ENCODE data around the gene PDXDC1.
A peak's percentile ranks its signal among the peaks of the same experiment; 100 is the strongest.
"Not testable (repeated sequence)": the region's sequence is repeated elsewhere in the genome, so short reads cannot be mapped to it uniquely, and the experiment has no call there.

PDXDC1 gene, protein sequence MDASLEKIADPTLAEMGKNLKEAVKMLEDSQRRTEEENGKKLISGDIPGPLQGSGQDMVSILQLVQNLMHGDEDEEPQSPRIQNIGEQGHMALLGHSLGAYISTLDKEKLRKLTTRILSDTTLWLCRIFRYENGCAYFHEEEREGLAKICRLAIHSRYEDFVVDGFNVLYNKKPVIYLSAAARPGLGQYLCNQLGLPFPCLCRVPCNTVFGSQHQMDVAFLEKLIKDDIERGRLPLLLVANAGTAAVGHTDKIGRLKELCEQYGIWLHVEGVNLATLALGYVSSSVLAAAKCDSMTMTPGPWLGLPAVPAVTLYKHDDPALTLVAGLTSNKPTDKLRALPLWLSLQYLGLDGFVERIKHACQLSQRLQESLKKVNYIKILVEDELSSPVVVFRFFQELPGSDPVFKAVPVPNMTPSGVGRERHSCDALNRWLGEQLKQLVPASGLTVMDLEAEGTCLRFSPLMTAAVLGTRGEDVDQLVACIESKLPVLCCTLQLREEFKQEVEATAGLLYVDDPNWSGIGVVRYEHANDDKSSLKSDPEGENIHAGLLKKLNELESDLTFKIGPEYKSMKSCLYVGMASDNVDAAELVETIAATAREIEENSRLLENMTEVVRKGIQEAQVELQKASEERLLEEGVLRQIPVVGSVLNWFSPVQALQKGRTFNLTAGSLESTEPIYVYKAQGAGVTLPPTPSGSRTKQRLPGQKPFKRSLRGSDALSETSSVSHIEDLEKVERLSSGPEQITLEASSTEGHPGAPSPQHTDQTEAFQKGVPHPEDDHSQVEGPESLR

GRCh38 chr16:14974656-14975417, at the start of gene PDXDC1:
TSS of gene PDXDC1 (plus strand) at chr16:14975026. CDS start at chr16:14975200, 174 bp downstream.
- DNase-seq: peak; percentile 92

GRCh38 chr16:14928064-14928714, 46.6 kb upstream of the PDXDC1 start:
- not testable (repeated sequence) for DNase-seq

DNA sequence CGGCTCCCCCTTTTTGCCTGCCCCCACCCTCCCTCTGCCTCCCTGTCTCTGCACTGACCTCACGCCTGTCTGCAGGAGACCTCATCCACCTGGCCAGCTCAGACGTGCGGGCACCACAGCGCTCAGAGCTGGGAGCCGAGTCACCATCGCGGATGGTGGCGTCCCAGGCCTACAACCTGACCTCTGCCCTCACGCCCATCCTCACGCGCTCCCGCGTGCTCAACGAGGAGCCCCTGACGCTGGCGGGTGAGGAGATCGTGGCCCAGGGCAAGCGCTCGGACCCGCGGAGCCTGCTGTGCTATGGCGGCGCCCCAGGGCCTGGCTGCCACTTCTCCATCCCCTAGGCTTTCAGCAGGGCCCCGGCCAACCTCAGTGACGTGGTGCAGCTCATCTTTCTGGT, 45.6 kb upstream of the PDXDC1 start:
- DNase-seq: not testable (repeated sequence)

DNA sequence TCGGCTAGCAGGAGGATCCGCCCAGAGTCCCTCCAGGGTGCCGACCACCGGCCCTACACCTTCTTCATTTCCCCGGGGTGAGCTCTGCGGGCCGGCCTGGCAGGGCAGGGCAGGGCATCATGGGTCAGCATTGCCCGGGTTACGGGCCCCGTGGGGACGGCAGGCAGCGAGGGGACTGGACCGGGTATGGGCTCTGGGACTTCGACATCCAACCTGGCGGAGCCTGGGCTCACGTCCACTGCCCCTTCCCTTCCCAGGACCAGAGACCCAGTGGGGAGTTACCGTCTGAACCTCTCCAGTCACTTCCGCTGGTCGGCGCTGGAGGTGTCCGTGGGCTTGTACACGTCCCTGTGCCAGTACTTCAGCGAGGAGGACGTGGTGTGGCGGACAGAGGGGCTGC, 44.6 kb upstream of the PDXDC1 start:
- DNase-seq: not testable (repeated sequence)

GRCh38 chr16:14930971-14931370, 43.9 kb upstream of the PDXDC1 start:
- not testable (repeated sequence) for DNase-seq

DNA sequence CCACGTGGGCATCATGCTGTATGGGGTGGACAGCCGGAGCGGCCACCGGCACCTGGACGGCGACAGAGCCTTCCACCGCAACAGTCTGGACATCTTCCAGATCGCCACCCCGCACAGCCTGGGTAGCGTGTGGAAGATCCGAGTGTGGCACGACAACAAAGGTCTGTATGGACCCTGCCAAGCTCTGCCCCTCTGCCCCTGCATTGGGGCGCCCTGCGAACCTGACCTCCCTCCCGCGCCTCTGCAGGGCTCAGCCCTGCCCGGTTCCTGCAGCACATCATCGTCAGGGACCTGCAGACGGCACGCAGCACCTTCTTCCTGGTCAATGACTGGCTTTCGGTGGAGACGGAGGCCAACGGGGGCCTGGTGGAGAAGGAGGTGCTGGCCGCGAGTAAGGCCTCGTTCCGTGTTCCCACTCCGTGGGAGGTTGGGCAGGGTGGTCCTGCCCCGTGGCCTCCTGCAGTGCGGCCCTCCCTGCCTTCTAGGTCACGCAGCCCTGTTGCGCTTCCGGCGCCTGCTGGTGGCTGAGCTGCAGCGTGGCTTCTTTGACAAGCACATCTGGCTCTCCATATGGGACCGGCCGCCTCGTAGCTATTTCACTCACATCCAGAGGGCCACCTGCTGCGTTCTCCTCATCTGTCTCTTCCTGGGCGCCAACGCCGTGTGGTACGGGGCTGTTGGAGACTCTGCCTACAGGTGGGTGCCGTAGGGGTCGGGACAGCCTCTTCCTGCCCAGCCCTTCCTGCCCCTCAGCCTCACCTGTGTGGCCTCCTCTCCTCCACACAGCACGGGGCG, 42.0 kb upstream of the PDXDC1 start:
- DNase-seq: not testable (repeated sequence)

- DNase-seq: not testable (repeated sequence)
These were observed 37.7 kb upstream of the PDXDC1 start, which contains the start of gene NPIPA1 for GRCh38 chr16:14937143-14937542. TSS of gene NPIPA1 (plus strand) at chr16:14937443. CDS start at chr16:14937443, 0 bp downstream.

- not testable (repeated sequence) for DNase-seq
These were observed 36.8 kb upstream of the PDXDC1 start for GRCh38 chr16:14937994-14938393.

DNA sequence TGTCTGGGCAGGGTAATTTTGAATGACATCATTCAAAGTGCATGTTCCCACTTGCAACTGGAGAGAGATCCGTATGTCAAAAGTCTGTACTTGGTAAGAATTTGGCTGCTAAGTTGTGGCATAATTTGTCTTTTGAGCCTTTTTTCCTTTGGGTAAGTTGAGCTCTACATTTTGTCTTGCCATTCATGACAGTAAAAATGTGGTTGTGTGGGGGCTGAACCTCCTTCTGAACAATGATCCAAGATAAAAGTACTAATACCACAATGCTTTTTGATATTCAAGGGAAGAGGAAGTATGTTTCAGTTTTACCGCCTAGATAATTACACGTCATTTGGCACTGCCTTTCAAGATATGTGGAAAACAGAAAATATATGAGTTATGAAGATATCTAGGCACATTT, 32.1 kb upstream of the PDXDC1 start:
- not testable (repeated sequence) for DNase-seq

DNA sequence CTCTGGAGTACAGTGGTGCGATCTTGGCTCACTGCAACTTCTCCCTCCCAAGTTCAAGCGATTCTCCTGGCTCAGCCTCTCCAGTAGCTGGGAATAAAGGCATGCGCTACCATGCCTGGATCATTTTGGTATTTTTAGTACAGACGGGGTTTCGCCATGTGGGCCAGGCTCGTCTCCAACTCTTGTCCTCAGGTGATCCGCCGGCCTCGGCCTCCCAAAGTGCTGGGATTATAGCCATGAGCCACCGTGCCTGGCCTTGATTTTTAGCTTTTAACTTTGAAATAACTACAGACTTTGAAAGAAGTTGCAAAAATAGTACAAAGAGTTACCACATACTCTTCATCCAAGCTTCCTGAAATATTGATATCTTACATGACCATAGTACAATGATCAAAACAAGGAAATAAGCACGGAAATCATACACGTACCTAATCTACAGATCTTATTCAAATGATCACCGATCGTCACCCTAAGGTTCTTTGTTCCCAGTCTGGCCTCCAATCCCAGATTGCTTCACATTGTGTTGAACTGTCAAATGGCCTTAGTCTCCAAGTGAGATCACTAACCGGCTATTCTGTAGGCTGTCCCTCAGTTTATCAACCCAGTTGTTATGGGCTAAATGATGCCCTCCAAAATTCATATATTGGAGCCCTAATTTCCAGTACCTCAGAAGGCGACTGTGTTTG, 19.1 kb upstream of the PDXDC1 start:
- DNase-seq: no peak

DNA sequence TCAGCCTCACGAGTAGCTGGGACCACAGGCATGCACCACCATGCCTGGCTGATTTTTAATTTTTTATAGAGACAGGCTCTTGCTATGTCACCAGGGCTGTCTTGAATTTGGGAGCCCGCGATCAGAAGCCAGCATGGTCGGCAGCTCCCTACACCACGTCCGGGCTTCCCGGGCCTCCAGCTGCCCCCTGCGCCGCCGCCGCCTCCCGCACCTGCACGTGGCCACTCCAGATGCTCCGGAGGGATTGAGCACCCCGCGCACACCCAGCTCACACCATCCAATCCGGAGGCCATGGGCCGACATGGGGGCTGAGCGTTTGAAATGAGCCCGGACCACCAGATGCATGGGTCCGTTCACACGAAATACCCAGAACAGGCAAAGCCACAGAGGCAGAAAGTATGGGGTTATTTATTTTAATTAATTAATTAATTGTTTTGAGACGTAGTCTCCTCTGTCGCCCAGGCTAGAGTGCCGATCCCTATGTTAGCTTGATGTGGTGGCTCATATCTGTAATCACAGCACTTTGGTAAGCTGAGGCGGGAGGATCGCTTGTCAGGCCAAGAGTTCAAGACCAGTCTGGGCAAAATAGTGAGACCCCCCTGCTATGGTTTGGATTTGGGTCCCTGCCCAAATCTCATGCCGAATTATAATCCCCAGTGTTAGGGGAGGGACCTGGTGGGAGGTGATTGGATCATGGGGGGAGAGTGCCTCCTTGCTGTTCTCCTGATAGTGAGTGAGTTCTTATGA, 17.1 kb upstream of the PDXDC1 start:
- DNase-seq: no peak

- DNase-seq: no peak
These were observed 16.6 kb upstream of the PDXDC1 start for GRCh38 chr16:14958323-14958600.

- no peak for DNase-seq
These were observed 15.9 kb upstream of the PDXDC1 start for GRCh38 chr16:14958970-14959369.

DNA sequence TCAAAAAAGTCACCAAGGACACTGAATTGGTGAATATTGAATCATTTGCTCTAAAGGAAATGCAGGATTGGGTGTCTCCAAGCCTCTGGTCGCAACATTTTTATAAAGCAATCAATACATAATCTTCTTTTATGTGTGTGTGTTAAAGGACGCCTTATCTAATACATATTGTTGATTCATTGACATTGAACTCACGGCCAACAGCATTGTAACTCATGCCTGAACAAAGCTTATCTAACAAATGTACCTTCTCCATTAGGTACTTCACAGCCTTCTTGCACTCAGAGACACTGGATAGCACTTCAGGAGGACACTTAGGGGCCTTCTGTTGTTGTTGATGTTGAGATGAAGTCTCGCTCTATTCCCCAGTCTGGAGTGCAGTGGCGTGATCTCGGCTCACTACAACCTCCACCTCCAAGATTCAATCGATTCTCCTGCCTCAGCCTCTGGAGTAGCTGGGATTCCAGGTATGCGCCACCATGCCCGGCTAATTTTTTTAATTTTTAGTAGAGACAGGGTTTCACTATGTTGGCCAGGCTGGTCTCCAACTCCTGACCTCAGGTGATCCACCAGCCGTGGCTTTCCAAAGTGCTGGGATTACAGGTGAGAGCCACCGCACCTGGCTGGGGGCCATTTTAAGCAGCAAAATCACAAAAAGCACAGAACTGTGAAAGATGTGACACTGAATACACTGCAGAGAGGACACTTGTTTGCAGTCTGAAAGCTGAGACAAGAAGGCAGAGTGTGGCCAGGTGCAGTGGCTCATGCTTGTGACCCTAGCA, 13.2 kb upstream of the PDXDC1 start:
- DNase-seq: no peak

- DNase-seq: no peak
These were observed 11.3 kb upstream of the PDXDC1 start for GRCh38 chr16:14963281-14964173.

DNA sequence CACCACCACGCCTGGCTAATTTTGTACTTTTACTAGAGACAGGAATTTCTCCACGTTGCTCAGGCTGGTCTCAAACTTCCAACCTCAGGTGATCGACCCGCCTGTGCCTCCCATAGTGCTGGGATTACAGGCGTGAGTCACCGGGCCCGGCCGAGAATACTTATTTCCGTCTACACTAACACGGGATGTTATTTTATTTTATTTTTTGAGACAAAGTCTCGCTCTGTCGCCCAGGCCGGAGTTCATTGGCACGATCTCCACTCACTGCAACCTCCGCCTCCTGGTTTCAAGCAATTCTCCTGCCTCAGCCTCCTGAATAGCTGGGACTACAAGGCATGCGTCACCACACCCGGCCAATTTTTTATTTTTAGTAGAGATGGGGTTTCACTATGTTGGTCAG, 9.5 kb upstream of the PDXDC1 start:
- DNase-seq: no peak

DNA sequence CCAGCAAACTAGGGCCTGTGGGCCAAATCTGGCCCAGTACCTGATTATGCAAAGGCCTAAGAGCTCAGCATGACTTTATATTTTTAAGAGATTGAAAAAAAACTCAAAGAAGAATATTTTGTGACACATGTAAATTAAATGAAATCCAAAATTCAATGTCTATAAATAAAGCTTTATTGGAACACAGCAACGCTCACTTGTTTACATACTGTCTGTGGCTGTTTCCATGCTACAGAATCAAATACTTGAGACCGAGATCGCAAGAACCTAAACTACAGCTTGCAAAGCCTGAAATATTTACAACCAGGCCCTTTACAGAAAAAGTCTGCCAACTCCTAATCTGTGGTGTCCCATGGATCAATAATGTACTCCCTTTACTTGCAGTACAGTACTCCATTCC, 5.0 kb upstream of the PDXDC1 start:
- not testable (repeated sequence) for DNase-seq

DNA sequence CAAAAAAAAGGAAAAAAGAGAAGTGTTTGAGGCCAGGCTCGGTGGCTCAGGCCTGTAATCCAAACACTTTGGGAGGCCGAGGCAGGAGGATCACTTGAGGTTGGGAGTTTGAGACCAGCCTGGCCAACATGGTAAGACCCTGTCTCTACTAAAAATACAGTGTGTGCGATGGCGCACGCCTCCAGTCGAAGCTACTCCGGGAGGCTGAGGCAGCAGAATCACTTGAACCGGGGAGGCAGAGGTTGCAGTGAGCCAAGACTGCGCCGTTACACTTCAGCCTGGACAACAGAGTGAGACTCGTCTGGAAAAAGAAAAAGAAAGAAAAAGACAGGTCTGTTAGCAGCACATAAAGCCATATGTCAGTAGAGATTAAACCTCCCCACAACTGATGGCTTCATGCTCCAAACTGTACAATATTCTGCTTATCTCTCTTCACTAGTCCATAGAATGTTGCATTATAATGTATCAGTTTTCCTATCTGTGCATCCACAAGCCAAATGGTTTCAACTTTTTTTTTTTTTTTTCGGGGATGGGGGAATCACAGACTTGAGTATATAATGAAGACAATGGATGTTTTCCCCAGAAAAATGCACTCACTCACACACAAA, 3.1 kb upstream of the PDXDC1 start:
- DNase-seq: not testable (repeated sequence)
